ENCODE results near the gene HERC2. TPM values are rescaled to one million over a fixed set of nuclear protein-coding genes. Genes with fewer than 3 reads are reported as not detected.

The HERC2 gene
- total and polyA plus RNA-seq, 4 donors, result 14.6 to 45.4 (median 26.6) TPM

DNA sequence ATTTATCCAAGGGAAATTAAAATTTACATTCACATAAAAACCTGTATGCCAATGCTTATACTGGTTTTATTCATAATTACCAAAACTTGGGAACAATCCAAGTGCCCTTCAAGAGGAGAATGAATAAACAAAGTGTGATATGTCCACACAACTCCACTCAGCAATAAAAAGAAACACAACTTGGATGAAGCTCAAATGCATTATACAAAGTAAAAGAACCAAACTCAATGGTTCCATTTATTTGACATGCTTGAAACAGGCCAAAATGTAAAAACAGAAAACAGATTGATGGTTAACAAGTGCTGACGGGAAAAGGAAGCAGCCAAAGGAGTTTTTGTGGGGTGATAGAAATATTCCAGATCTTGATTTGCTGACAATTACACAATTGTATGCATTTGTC, 246.4 kb downstream of the HERC2 start:
- no peak for DNase-seq (ENCODE audit: low spot score)
- H3K9me3 ChIP-seq (ENCODE audit: control insufficient read depth in 4 of 4, low read length in 3 of 4), result no peaks in the 10 kb centered on the region
- H3K27ac ChIP-seq (ENCODE audit: low read depth in 1 of 2, low read length in 2 of 2), result no peak overlapping the region
- H3K4me1 ChIP-seq (ENCODE audit: control insufficient read depth in 4 of 4, insufficient read depth in 4 of 4, low read length in 3 of 4), result no peaks in the 10 kb centered on the region
- no peak overlapping the region for H3K4me3 ChIP-seq (ENCODE audit: low read depth in 1 of 3, low read length in 3 of 3)
- 71% methylated on average over 1 of the region's 1 CpG for WGBS
- H3K36me3 ChIP-seq (ENCODE audit: control insufficient read depth in 4 of 4, insufficient read depth in 3 of 4, low read depth in 1 of 4, low read length in 3 of 4), result no peaks in the 10 kb centered on the region
- no peak for TF ChIP-seq FOXA2 (IDR thresholded peaks at IDR 0.05)
- TF ChIP-seq GABPA (IDR thresholded peaks at IDR 0.05 in 1 of 2, conservative IDR thresholded peaks at IDR 0.05 in 1 of 2), result no peak
- no peak for TF ChIP-seq HNF4A (conservative IDR thresholded peaks at IDR 0.05)
- TF ChIP-seq JUND (IDR thresholded peaks at IDR 0.05), result no peak
- no peak overlapping the region for H3K9ac ChIP-seq (ENCODE audit: low read depth in 1 of 2, low read length in 2 of 2)
- no peaks in the 10 kb centered on the region for H3K27me3 ChIP-seq (ENCODE audit: control insufficient read depth in 4 of 4, insufficient read depth in 4 of 4, low read length in 3 of 4)

DNA sequence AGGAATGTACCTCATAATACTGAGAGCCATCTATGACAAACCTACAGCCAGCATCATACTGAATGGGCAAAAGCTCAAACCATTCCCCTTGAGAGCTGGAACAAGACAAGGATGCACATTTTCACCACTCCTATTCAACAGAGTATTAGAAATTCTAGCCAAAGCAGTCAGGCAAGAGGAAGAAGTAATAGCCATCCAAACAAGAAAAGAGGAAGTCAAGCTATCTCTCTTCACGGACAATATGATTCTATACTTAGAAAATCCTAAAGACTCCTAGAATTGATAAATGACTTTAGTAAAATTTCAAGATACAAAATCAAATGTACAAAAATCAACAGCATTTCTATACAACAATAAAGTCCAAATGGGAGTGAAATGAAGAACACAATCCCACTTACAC, 253.0 kb downstream of the HERC2 start:
- DNase-seq (ENCODE audit: low spot score), result no peak
- WGBS, result 57% methylated on average over 1 of the region's 1 CpG

DNA sequence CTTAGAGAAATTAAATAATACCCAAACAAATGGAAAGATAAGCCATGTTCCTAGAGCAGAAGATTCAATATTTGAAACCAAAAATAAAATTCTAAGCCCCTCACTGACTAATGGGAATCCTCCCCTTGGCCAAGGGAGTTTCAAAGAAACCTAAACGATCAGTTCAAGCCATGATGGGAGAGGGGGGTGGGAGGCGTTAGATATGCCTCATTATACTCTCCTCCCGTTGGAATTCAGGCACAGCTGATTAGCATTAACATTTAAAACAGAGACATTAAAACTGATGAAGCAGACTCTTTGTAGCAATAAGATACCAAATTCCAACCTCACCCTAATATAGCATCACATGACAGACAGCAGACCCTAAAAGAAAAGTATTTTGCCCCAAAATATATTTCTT, 255.7 kb downstream of the HERC2 start:
- H3K27me3 ChIP-seq (ENCODE audit: control insufficient read depth in 4 of 4, insufficient read depth in 4 of 4, low read length in 3 of 4), result no peaks in the 10 kb centered on the region
- no peaks in the 10 kb centered on the region for H3K36me3 ChIP-seq (ENCODE audit: control insufficient read depth in 4 of 4, insufficient read depth in 3 of 4, low read depth in 1 of 4, low read length in 3 of 4)
- peak overlapping the region in 1 of 2 donors; percentile 7 for H3K27ac ChIP-seq (ENCODE audit: low read depth in 1 of 2, low read length in 2 of 2)
- WGBS, result 33% methylated on average over 3 of the region's 3 CpGs
- H3K4me1 ChIP-seq (ENCODE audit: control insufficient read depth in 4 of 4, insufficient read depth in 4 of 4, low read length in 3 of 4), result peaks cover 0 to 17% (median 9%) of the 10 kb centered on the region in 4 donors
- no peak overlapping the region for H3K9ac ChIP-seq (ENCODE audit: low read depth in 1 of 2, low read length in 2 of 2)
- H3K9me3 ChIP-seq (ENCODE audit: control insufficient read depth in 4 of 4, low read length in 3 of 4), result peaks cover 0 to 8% (median under 1%) of the 10 kb centered on the region in 4 donors
- DNase-seq (ENCODE audit: low spot score), result no peak
- no peak overlapping the region for H3K4me3 ChIP-seq (ENCODE audit: low read depth in 1 of 3, low read length in 3 of 3)
- TF ChIP-seq EGR1 (IDR thresholded peaks at IDR 0.05; ENCODE audit: low read depth in 2 of 2) (no peak), TAF1 (conservative IDR thresholded peaks at IDR 0.05) (no peak), JUND (IDR thresholded peaks at IDR 0.05) (no peak), GABPA (IDR thresholded peaks at IDR 0.05 in 1 of 2, conservative IDR thresholded peaks at IDR 0.05 in 1 of 2) (no peak), RXRA (IDR thresholded peaks at IDR 0.05) (no peak), YY1 (IDR thresholded peaks at IDR 0.05) (no peak), RAD21 (IDR thresholded peaks at IDR 0.05) (no peak), SP1 (IDR thresholded peaks at IDR 0.05) (no peak), HNF4G (IDR thresholded peaks at IDR 0.05) (no peak), NR2F2 (IDR thresholded peaks at IDR 0.05) (no peak), FOXA1 (IDR thresholded peaks at IDR 0.05) (no peak), HNF4A (conservative IDR thresholded peaks at IDR 0.05) (no peak), FOXA2 (IDR thresholded peaks at IDR 0.05) (no peak)
- TF ChIP-seq, protein P1, sequence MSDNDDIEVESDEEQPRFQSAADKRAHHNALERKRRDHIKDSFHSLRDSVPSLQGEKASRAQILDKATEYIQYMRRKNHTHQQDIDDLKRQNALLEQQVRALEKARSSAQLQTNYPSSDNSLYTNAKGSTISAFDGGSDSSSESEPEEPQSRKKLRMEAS (IDR thresholded peaks at IDR 0.05), result no peak
- TF ChIP-seq, protein P2, sequence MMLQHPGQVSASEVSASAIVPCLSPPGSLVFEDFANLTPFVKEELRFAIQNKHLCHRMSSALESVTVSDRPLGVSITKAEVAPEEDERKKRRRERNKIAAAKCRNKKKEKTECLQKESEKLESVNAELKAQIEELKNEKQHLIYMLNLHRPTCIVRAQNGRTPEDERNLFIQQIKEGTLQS (IDR thresholded peaks at IDR 0.05), result no peak
- TF ChIP-seq, protein P3, sequence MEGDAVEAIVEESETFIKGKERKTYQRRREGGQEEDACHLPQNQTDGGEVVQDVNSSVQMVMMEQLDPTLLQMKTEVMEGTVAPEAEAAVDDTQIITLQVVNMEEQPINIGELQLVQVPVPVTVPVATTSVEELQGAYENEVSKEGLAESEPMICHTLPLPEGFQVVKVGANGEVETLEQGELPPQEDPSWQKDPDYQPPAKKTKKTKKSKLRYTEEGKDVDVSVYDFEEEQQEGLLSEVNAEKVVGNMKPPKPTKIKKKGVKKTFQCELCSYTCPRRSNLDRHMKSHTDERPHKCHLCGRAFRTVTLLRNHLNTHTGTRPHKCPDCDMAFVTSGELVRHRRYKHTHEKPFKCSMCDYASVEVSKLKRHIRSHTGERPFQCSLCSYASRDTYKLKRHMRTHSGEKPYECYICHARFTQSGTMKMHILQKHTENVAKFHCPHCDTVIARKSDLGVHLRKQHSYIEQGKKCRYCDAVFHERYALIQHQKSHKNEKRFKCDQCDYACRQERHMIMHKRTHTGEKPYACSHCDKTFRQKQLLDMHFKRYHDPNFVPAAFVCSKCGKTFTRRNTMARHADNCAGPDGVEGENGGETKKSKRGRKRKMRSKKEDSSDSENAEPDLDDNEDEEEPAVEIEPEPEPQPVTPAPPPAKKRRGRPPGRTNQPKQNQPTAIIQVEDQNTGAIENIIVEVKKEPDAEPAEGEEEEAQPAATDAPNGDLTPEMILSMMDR (IDR thresholded peaks at IDR 0.05; ENCODE audit: low read depth, low read length, missing input control), result no peak
- TF ChIP-seq, protein P4, sequence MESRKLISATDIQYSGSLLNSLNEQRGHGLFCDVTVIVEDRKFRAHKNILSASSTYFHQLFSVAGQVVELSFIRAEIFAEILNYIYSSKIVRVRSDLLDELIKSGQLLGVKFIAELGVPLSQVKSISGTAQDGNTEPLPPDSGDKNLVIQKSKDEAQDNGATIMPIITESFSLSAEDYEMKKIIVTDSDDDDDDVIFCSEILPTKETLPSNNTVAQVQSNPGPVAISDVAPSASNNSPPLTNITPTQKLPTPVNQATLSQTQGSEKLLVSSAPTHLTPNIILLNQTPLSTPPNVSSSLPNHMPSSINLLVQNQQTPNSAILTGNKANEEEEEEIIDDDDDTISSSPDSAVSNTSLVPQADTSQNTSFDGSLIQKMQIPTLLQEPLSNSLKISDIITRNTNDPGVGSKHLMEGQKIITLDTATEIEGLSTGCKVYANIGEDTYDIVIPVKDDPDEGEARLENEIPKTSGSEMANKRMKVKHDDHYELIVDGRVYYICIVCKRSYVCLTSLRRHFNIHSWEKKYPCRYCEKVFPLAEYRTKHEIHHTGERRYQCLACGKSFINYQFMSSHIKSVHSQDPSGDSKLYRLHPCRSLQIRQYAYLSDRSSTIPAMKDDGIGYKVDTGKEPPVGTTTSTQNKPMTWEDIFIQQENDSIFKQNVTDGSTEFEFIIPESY (IDR thresholded peaks at IDR 0.05), result no peak

More for the DNA sequence above, 253.0 kb downstream of the HERC2 start:
- peaks cover 0 to 4% (median under 1%) of the 10 kb centered on the region in 4 donors for H3K9me3 ChIP-seq (ENCODE audit: control insufficient read depth in 4 of 4, low read length in 3 of 4)
- TF ChIP-seq, protein P4 (IDR thresholded peaks at IDR 0.05), result no peak
- TF ChIP-seq FOXA2 (IDR thresholded peaks at IDR 0.05) (no peak), FOXA1 (IDR thresholded peaks at IDR 0.05) (no peak), TAF1 (conservative IDR thresholded peaks at IDR 0.05) (no peak), EGR1 (IDR thresholded peaks at IDR 0.05; ENCODE audit: low read depth in 2 of 2) (no peak), YY1 (IDR thresholded peaks at IDR 0.05) (no peak), SP1 (IDR thresholded peaks at IDR 0.05) (no peak), GABPA (IDR thresholded peaks at IDR 0.05 in 1 of 2, conservative IDR thresholded peaks at IDR 0.05 in 1 of 2) (no peak), HNF4G (IDR thresholded peaks at IDR 0.05) (no peak)
- TF ChIP-seq, protein P1 (IDR thresholded peaks at IDR 0.05), result no peak
- peaks cover 0 to 17% (median 9%) of the 10 kb centered on the region in 4 donors for H3K4me1 ChIP-seq (ENCODE audit: control insufficient read depth in 4 of 4, insufficient read depth in 4 of 4, low read length in 3 of 4)
- no peak overlapping the region for H3K4me3 ChIP-seq (ENCODE audit: low read depth in 1 of 3, low read length in 3 of 3)
- no peak overlapping the region for H3K27ac ChIP-seq (ENCODE audit: low read depth in 1 of 2, low read length in 2 of 2)
- no peaks in the 10 kb centered on the region for H3K27me3 ChIP-seq (ENCODE audit: control insufficient read depth in 4 of 4, insufficient read depth in 4 of 4, low read length in 3 of 4)
- H3K36me3 ChIP-seq (ENCODE audit: control insufficient read depth in 4 of 4, insufficient read depth in 3 of 4, low read depth in 1 of 4, low read length in 3 of 4), result no peaks in the 10 kb centered on the region
- H3K9ac ChIP-seq (ENCODE audit: low read depth in 1 of 2, low read length in 2 of 2), result no peak overlapping the region
